ENCODE measurements around the gene PNRC2.
"Not testable (repeated sequence)": the region's sequence is repeated elsewhere in the genome, so short reads cannot be mapped to it uniquely, and the experiment has no call there.

Gene PNRC2

DNA sequence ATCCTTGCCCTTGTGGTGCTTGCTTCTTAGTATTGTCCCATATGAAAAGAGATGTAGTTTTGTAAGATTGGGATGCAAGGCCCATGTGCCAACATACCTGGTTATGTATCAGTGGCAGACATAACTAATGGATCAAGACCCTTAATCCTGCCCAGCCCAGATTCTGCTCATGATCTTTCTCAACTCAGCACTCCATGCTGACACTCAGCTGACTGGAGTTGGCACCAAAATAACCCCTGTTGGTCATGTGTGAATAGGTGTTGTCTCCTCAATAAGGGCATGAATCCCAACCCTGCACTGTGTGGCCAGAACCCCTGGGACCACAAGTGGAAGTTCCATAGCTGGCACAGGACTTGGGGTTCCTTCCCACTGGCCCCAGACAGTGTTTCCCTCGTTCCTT lies 32.5 kb upstream of the PNRC2 start:
- H3K9ac ChIP-seq (ENCODE audit: low read depth, low read length): no peak overlapping the region
- H3K9me3 ChIP-seq (ENCODE audit: control insufficient read depth, insufficient read depth, low read length): no peaks in the 10 kb centered on the region
- no peaks in the 10 kb centered on the region for H3K36me3 ChIP-seq (ENCODE audit: insufficient read depth, low read length)
- H3K4me1 ChIP-seq (ENCODE audit: insufficient read depth, low read length): 0 out of 2 replicates have a peak, but pooled peaks cover 5% of the 10 kb centered on the region

DNA sequence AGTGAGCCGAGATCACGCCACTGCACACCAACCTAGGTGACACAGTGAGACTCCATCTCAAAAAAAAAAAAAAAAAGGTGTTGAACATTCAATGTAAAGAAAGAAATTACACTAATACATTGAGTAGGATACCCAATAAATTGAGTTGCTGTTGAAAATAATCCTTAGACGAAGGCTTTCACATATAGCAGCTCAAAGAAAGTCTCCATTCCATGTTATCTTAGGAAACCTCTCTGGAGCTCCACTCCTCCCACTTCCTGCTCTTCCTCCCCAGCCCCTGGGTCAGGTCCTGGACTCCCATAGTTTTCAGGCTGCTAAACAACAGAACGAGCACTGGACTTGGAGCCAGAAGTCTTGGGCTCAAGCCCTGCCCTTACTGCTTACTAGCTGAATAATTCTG lies 30.8 kb upstream of the PNRC2 start:
- H3K4me1 ChIP-seq (ENCODE audit: insufficient read depth, low read length): 0 out of 2 replicates have a peak, but pooled peaks cover 5% of the 10 kb centered on the region
- H3K36me3 ChIP-seq (ENCODE audit: insufficient read depth, low read length): no peaks in the 10 kb centered on the region
- no peak overlapping the region for H3K9ac ChIP-seq (ENCODE audit: low read depth, low read length)
- no peaks in the 10 kb centered on the region for H3K9me3 ChIP-seq (ENCODE audit: control insufficient read depth, insufficient read depth, low read length)

DNA sequence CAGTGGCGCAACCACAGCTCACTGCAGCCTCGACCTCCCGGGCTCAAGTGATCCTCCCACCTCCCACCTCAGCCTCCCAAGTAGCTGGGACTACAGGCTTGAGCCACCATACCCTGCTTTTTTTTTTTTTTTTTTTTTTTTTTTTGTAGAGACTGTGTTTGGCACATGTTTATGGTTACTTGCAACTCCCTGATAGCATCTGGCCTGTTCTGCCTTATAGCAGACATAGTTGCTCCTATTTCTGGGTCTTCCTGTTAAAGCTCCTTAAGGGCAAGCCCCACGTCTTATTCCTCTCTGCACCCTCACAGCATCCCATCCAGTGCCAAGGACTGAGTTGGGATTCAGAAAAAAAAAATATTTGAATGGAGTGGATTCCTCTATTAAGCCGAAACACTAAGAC lies 29.4 kb upstream of the PNRC2 start:
- H3K9ac ChIP-seq (ENCODE audit: low read depth, low read length): no peak overlapping the region
- H3K9me3 ChIP-seq (ENCODE audit: control insufficient read depth, insufficient read depth, low read length): no peaks in the 10 kb centered on the region
- no peaks in the 10 kb centered on the region for H3K36me3 ChIP-seq (ENCODE audit: insufficient read depth, low read length)
- 0 out of 2 replicates have a peak, but pooled peaks cover 5% of the 10 kb centered on the region for H3K4me1 ChIP-seq (ENCODE audit: insufficient read depth, low read length)

DNA sequence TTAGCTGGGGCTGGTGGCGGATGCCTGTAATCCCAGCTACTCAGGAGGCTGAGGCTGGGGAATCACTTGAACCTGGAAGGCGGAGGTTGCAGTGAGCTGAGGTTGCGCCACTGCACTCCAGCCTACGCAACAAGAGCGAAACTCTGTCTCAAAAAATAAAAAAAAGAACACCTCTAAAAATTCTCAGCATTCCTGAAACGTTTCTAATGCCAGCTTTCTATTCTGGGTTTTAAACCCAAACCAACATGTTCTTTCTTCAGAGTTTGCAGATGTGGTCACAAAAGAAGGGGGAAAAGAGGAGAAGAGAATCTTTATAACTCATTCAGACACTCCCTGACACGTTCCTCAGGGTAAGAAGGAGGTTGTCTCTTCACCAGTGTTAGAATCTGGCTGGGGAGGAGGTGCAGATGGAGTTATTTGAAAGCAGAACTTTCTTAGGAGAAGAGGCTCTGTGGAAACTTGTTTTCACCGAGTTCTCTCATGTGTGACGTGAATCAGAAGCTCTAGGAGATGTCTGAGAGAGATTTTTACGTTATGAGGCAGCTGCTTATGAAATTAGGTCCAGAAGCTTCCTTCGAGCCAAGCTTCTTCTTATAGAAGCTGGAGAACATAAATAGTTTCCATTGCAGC lies 28.7 kb upstream of the PNRC2 start:
- Histone ChIP-seq H3K9me3 (ENCODE audit: control insufficient read depth, insufficient read depth, low read length) (no peaks in the 10 kb centered on the region), H3K4me1 (ENCODE audit: insufficient read depth, low read length) (0 out of 2 replicates have a peak, but pooled peaks cover 5% of the 10 kb centered on the region), H3K9ac (ENCODE audit: low read depth, low read length) (no peak overlapping the region), H3K36me3 (ENCODE audit: insufficient read depth, low read length) (no peaks in the 10 kb centered on the region)

DNA sequence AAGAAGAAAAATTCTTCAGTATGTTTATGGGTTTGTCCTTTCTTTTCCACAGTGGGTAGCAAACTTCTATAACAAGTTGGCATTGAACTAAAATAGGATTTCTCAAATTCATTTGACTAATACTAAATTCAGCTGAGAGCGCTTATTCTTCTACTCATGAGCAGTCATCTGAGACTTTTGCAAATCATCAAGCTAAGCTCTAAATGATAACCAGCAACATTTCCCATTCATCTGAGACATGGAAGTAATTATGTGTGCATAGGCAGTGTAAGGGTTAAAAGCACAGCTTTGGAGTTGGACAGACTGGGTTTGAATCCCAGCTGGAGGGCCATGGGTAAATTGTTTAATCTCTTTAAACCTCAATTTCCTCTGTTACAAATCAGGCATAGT lies 28.1 kb upstream of the PNRC2 start:
- H3K4me1 ChIP-seq (ENCODE audit: insufficient read depth, low read length): 0 out of 2 replicates have a peak, but pooled peaks cover 5% of the 10 kb centered on the region
- no peak overlapping the region for H3K9ac ChIP-seq (ENCODE audit: low read depth, low read length)
- H3K36me3 ChIP-seq (ENCODE audit: insufficient read depth, low read length): no peaks in the 10 kb centered on the region
- H3K9me3 ChIP-seq (ENCODE audit: control insufficient read depth, insufficient read depth, low read length): no peaks in the 10 kb centered on the region

DNA sequence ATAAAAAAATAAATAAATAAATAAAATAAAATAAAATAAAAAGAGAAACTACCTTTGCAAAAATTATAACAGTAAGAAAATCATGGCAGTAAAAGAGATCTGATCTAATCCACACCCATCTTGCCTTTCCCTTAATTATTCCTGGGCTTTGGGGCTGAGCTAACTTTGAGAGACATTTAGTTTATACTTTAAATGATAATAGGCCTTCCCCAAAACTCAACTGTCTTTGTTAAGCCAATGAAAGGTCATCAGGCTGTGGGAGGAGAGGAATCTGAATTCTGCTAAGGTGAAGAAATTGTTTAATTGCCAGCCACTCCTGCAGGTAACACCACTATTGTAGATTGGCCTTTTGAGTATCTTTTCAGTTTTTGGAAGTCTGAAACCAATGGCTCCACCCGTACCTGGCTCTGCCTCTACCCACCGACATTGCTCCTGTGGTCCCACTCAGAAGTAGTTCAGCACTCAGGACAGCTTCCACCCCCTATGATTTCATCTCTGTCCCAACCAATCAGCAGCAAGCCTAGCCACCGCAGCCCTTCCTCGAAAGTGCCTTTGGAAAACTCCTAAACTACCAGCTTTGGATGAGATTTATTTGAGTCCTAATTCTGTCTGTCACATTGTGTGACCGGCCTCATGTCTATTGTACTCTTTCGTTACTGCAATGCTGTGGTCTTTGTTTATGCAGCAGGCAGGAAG lies 23.0 kb upstream of the PNRC2 start:
- Histone ChIP-seq H3K36me3 (ENCODE audit: insufficient read depth, low read length) (no peaks in the 10 kb centered on the region), H3K9ac (ENCODE audit: low read depth, low read length) (no peak overlapping the region), H3K4me1 (ENCODE audit: insufficient read depth, low read length) (no peaks in the 10 kb centered on the region), H3K9me3 (ENCODE audit: control insufficient read depth, insufficient read depth, low read length) (no peaks in the 10 kb centered on the region)

DNA sequence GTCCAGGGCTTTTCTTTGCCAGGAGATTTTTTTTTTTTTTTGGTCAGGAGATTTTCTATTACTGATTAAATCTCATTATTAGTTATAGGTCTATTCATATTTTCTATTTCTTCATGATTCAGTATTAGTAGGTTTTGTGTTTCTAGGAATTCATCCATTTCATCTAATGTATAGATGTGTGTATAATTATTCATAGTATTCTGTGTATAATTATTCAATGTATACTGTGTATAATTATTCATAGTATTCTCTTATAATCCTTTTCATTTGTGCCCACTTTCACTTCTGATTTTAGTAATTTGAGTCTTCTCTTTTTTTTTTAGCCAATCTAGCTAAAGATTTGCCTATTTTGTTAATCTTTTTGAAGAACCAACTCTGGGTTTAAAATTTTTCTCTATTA lies 12.3 kb upstream of the PNRC2 start:
- no peaks in the 10 kb centered on the region for H3K36me3 ChIP-seq (ENCODE audit: insufficient read depth, low read length)
- H3K9me3 ChIP-seq (ENCODE audit: control insufficient read depth, insufficient read depth, low read length): no peaks in the 10 kb centered on the region; the same call in 1 of the 2 replicates
- H3K9ac ChIP-seq (ENCODE audit: low read depth, low read length): no peak overlapping the region
- no peaks in the 10 kb centered on the region; the same call in 1 of the 2 replicates for H3K4me1 ChIP-seq (ENCODE audit: insufficient read depth, low read length)

DNA sequence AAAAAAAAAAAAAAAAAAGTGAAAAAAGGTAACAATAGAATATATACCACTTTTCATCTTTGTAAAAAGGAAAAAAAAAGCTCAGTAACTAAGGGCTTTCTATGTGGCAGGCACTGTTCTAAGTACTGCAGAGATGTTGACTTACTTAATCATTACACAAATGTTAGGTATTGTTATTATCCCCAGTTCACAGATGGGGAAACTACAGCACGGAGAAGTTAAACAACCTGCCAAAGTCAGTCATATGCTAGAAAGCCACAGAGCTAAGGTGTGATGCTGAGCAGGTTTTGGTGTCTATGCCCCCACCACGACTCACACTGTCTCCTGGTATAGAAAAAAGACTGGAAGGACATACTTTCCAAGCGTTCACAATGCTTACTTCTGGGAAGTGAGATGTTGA lies 6.6 kb upstream of the PNRC2 start:
- H3K36me3 ChIP-seq (ENCODE audit: insufficient read depth, low read length): no peaks in the 10 kb centered on the region
- H3K4me1 ChIP-seq (ENCODE audit: insufficient read depth, low read length): peaks cover 15% of the 10 kb centered on the region
- H3K9me3 ChIP-seq (ENCODE audit: control insufficient read depth, insufficient read depth, low read length): no peaks in the 10 kb centered on the region
- no peak overlapping the region for H3K9ac ChIP-seq (ENCODE audit: low read depth, low read length)

DNA sequence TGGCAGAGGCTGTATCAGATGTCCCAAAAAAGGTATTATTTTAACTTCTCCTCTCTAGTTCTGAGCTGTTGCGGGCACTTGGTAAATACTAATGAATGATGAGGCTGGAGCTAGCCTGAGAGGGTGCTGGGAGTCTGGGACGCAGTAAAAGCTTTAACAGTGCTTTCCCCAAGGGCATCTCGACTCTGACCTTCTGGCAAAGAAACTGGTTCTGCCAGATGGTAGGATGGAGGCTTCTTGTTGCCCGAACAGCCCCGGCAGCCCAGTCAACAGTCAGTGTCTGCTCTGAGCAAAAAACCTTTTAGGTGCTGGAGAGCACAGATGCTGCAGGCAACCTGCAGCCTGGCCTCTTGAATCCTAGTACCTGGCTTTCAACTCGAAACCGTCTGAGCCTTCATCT lies 2.5 kb upstream of the PNRC2 start:
- Histone ChIP-seq H3K4me1 (ENCODE audit: insufficient read depth, low read length) (peaks cover 17% of the 10 kb centered on the region), H3K9me3 (ENCODE audit: control insufficient read depth, insufficient read depth, low read length) (no peaks in the 10 kb centered on the region), H3K9ac (ENCODE audit: low read depth, low read length) (no peak overlapping the region), H3K36me3 (ENCODE audit: insufficient read depth, low read length) (no peaks in the 10 kb centered on the region)

DNA sequence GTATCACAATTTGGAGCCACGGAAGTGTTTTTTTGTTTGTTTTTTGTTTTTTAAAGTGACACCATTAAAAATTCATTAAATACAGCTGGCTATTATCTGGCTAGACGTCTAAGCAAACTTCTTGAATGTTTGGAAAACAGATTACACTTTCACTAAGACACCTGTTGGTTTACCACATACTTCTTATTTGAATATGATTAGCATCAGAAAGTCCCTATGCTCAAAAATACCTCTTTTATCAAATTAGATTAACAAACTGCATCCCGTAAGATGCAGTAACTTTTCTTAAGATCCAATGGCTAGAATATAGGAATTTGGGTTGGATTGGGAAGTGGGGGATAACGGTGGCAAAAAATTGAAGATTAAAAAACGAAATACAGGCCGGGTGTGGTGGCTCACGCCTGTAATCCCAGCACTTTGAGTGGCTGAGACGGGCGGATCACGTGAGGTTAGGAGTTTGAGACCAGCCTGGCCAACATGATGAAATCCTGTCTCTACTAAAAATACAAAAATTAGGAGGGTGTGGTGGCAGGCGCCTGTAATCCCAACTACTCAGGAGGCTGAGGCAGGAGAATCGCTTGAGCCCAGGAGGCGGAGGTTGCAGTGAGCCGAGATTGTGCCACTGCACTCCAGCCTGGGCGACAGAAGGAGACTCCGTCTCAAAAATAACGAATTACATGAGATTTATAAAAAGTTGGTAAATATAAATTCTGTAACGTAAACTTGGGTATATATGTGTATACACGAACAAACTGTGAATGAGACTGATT lies 1.4 kb upstream of the PNRC2 start:
- peaks cover 17% of the 10 kb centered on the region for H3K4me1 ChIP-seq (ENCODE audit: insufficient read depth, low read length)
- not testable (repeated sequence) for H3K9me3 ChIP-seq (ENCODE audit: control insufficient read depth, insufficient read depth, low read length); H3K36me3 ChIP-seq (ENCODE audit: insufficient read depth, low read length)
- peak overlapping the region; percentile 95 for H3K9ac ChIP-seq (ENCODE audit: low read depth, low read length)

DNA sequence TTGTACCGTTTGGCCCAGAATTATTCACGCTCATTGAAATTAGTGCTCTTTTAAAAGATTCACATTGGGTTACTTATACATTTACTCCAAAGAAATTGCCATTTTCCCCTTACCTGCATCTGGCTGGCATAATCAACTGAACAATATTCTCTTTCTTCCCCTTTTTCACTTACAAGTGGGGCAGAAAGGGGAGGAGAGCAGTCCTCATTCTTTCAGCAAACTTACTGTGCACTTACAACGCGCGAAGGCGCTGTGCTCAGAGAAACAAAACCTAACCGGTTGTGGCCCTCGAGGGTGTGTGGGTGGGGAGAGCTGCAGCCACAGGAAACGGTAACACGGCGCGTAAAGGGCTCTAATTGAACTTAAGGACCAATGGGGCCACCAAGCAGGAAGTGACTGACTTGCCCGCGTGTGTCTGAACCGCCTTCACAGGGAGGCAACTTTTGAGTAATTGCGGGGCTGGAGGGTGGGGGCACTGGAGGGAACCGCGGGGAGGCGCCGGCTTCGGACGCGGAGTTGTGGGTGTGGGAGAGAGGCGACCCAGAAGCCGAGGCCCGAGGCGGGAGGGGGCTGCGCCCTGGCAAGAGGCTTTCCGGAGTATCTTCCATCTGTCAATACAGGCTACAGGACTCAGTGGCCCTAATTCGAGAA lies 693 bp upstream of the PNRC2 start:
- H3K36me3 ChIP-seq (ENCODE audit: insufficient read depth, low read length): no peaks in the 10 kb centered on the region; the same call in 1 of the 2 replicates
- H3K9me3 ChIP-seq (ENCODE audit: control insufficient read depth, insufficient read depth, low read length): no peaks in the 10 kb centered on the region
- H3K9ac ChIP-seq (ENCODE audit: low read depth, low read length): peak overlapping the region; percentile 95
- H3K4me1 ChIP-seq (ENCODE audit: insufficient read depth, low read length): peaks cover 17% of the 10 kb centered on the region

DNA sequence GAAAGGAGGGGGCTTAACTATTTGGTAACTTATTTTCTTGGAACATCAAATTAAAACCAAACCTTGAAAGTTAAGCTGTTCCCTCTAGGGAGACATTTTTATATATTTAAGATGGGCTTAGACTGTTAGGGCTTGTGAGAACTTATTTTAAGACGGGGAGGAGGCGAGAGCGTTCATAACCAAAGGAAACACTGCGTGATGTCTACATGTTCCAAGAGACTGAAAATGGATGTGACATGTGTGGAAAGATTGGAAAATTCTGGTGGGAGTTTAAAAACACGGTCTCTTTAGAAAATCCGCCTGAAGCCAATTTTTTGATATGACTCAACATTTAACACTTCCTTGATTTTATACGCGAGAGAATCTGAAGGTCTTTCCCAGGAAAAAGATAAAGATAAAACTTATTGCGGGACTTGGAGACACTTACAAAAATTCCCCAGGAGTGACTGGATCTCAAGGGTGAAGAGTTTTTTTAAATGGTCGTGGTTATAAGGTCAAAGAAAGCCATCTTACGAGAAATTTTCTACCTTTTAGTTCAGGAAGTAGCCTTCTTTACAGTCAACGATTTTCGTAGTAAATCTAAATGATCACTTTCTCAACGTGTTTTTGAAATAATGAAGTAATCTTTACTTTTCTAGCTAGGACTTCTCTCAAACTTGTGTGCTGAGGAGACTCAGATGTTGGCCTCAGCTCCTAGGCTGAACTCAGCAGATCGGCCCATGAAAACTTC lies 828 bp downstream of the PNRC2 start:
- Histone ChIP-seq H3K9me3 (ENCODE audit: control insufficient read depth, insufficient read depth, low read length) (no peaks in the 10 kb centered on the region), H3K36me3 (ENCODE audit: insufficient read depth, low read length) (no peaks in the 10 kb centered on the region; the same call in none of the 2 replicates), H3K4me1 (ENCODE audit: insufficient read depth, low read length) (peaks cover 10% of the 10 kb centered on the region), H3K9ac (ENCODE audit: low read depth, low read length) (peak overlapping the region; percentile 95)

DNA sequence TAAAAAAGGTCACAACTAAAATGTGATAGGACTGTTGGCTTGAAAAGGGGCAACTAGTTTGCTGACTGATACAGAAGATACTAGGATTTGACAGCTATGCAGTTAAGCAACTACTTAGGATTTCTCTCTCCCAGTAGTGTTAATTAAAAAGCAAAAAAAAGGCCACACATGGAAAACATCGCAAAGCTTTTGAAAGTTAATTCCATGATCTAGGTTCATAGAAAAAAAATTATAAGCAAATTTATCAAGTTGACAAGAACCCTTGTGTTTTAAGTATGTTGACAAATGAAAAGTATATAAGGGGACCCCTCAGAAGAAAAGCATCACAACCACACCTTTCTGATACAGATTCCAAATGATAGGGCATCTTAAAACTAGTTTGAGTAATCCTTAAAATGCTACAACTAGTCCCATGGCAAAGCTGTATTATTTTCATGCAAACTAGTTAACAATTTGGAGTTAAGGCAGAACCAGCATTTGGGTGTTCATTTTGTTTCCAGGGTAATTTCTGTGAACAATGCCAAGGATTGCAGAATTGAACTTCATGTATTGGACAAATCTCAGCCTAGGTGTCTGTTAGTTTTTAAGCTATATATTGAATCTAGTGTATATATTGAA lies 4.1 kb downstream of the PNRC2 start:
- Histone ChIP-seq H3K9me3 (ENCODE audit: control insufficient read depth, insufficient read depth, low read length) (no peaks in the 10 kb centered on the region), H3K9ac (ENCODE audit: low read depth, low read length) (no peak overlapping the region), H3K4me1 (ENCODE audit: insufficient read depth, low read length) (no peaks in the 10 kb centered on the region), H3K36me3 (ENCODE audit: insufficient read depth, low read length) (peaks cover 3% of the 10 kb centered on the region)

Data from ES-I3 (cell line).